Neural progenitor cell (in vitro differentiated cells): Measurements from ENCODE around the gene SLC10A1. TPM values are rescaled to one million over a fixed set of nuclear protein-coding genes. Genes with fewer than 3 reads are reported as not detected.

Source experiments
- DNase-seq: peaks from one replicate; pipeline ENCODE4 v3.0.0-alpha.2; 2016; ENCODE audit warnings: low spot score
- H2AFZ ChIP-seq: fragments of 200-600 bp; sonication (generic); replicated peaks from 2 replicates; pipeline ENCODE4 v1.6.1; 2016; ENCODE audit warnings: antibody characterized with exemption
- H3F3A ChIP-seq: fragments of 200-600 bp; sonication (generic); 2 replicates; pipeline ENCODE4 v1.6.1; 2016; ENCODE audit warnings: antibody characterized with exemption, low read depth
- H3K27ac ChIP-seq: fragments of 200-600 bp; sonication (generic); 2 replicates; pipeline ENCODE4 v1.5.1; 2016; ENCODE audit warnings: mild to moderate bottlenecking
- H3K27me3 ChIP-seq: fragments of 200-600 bp; sonication (generic); 2 replicates; pipeline ENCODE4 v1.6.1; 2016; ENCODE audit warnings: mild to moderate bottlenecking, moderate library complexity
- H3K36me3 ChIP-seq: fragments of 200-600 bp; sonication (generic); 2 replicates; pipeline ENCODE4 v1.5.1; 2016
- H3K4me1 ChIP-seq: fragments of 200-600 bp; sonication (generic); 2 replicates; pipeline ENCODE4 v1.6.1; 2016; ENCODE audit warnings: mixed run types
- H3K4me2 ChIP-seq: fragments of 200-600 bp; sonication (generic); 2 replicates; pipeline ENCODE4 v1.6.1; 2016
- H3K4me3 ChIP-seq: fragments of 200-600 bp; sonication (generic); 2 replicates; pipeline ENCODE4 v1.5.1; 2016
- H3K79me2 ChIP-seq: fragments of 200-600 bp; sonication (generic); 2 replicates; pipeline ENCODE4 v1.6.1; 2016; ENCODE audit warnings: low read depth
- H3K9ac ChIP-seq: fragments of 200-600 bp; sonication (generic); 2 replicates; pipeline ENCODE4 v1.6.1; 2016
- H3K9me3 ChIP-seq: fragments of 200-600 bp; sonication (generic); 2 replicates; pipeline ENCODE4 v1.5.1; 2016; ENCODE audit warnings: low read depth
- H4K20me1 ChIP-seq: fragments of 200-600 bp; sonication (generic); 2 replicates; pipeline ENCODE4 v1.6.1; 2016; ENCODE audit warnings: low read depth
- H3K27ac Mint-ChIP-seq: 3 replicates; pipeline ENCODE4 v1.8.0; 2021; ENCODE audit warnings: mixed read lengths
- H3K27me3 Mint-ChIP-seq: 2 replicates; pipeline ENCODE4 v1.8.0; 2022; ENCODE audit warnings: low read depth, mild to moderate bottlenecking, inconsistent platforms, moderate library complexity, mixed read lengths; ENCODE audit not compliant: insufficient read depth
- H3K36me3 Mint-ChIP-seq: 3 replicates; pipeline ENCODE4 v1.8.0; 2021; ENCODE audit warnings: mixed read lengths
- H3K4me1 Mint-ChIP-seq: 3 replicates; pipeline ENCODE4 v1.8.0; 2021; ENCODE audit warnings: mixed read lengths
- H3K4me3 Mint-ChIP-seq: 3 replicates; pipeline ENCODE4 v1.8.0; 2021; ENCODE audit warnings: mild to moderate bottlenecking, moderate library complexity, mixed read lengths
- H3K9me3 Mint-ChIP-seq: 3 replicates; pipeline ENCODE4 v1.8.0; 2020; ENCODE audit warnings: mixed read lengths
- CTCF ChIP-seq: fragments of 200-600 bp; sonication (generic); IDR thresholded peaks from 2 replicates; pipeline ENCODE4 v1.5.1; 2017; ENCODE audit warnings: antibody characterized with exemption, mild to moderate bottlenecking
- EZH2 ChIP-seq: fragments of 200-600 bp; sonication (generic); IDR thresholded peaks from 2 replicates; pipeline ENCODE4 v1.6.1; 2017; ENCODE audit warnings: antibody characterized with exemption, mild to moderate bottlenecking, moderate library complexity
- EZH2phosphoT487 ChIP-seq: fragments of 200-600 bp; sonication (generic); IDR thresholded peaks from 2 replicates; pipeline ENCODE4 v1.6.1; 2017; ENCODE audit warnings: antibody characterized with exemption
- total RNA-seq: library from RNA; depleted of rRNA; stranded (reverse); fragments of >200 nt; gene quantifications from 2 replicates; pipeline ENCODE4 v1.2.3, GENCODE V29; 2015; ENCODE audit warnings: low replicate concordance

The SLC10A1 gene
- total RNA-seq, 1 donor from 2014 or later, result not detected

GRCh38 chr14:69773571-69774276, 23.3 kb downstream of the SLC10A1 start:
- Histone ChIP-seq H3K79me2 (peaks cover 43% of the 10 kb centered on the region), H3K36me3 (peaks cover 48% of the 10 kb centered on the region), H3K27me3 (no peaks in the 10 kb centered on the region), H3K4me2 (no peak overlapping the region), H4K20me1 (peaks cover 39% of the 10 kb centered on the region), H3F3A (peaks cover 89% of the 10 kb centered on the region), H3K9me3 (no peaks in the 10 kb centered on the region), H3K27ac (peak overlapping the region; percentile 2), H3K4me3 (no peak overlapping the region), H3K4me1 (peaks cover 14% of the 10 kb centered on the region), H2AFZ (no peak overlapping the region), H3K9ac (no peak overlapping the region)
- H3K4me3 Mint-ChIP-seq, result no peak overlapping the region
- TF ChIP-seq EZH2 (no peak), CTCF (no peak), EZH2phosphoT487 (no peak)
- H3K9me3 Mint-ChIP-seq, result no peaks in the 10 kb centered on the region
- H3K27ac Mint-ChIP-seq, result no peak overlapping the region
- peaks cover 11% of the 10 kb centered on the region for H3K4me1 Mint-ChIP-seq
- DNase-seq, result no peak
- peaks cover 9% of the 10 kb centered on the region for H3K27me3 Mint-ChIP-seq
- H3K36me3 Mint-ChIP-seq, result peaks cover 63% of the 10 kb centered on the region

- H3K9me3 Mint-ChIP-seq, result no peaks in the 10 kb centered on the region
- no peak overlapping the region for H2AFZ ChIP-seq
- peaks cover 56% of the 10 kb centered on the region for H3K36me3 ChIP-seq
- no peak overlapping the region for H3K4me3 ChIP-seq
- no peak for TF ChIP-seq EZH2
- no peak for TF ChIP-seq CTCF
- no peak for TF ChIP-seq EZH2phosphoT487
- no peak overlapping the region for H3K27ac ChIP-seq
- peaks cover 85% of the 10 kb centered on the region for H3F3A ChIP-seq
- peaks cover 56% of the 10 kb centered on the region for H3K79me2 ChIP-seq
- peak overlapping the region; percentile 38 for H3K4me3 Mint-ChIP-seq
- peaks cover 9% of the 10 kb centered on the region for H3K27me3 Mint-ChIP-seq
- peaks cover 19% of the 10 kb centered on the region for H3K4me1 Mint-ChIP-seq
- DNase-seq, result no peak
- peaks cover 49% of the 10 kb centered on the region for H4K20me1 ChIP-seq
- H3K9ac ChIP-seq, result no peak overlapping the region
- H3K4me2 ChIP-seq, result no peak overlapping the region
- H3K27me3 ChIP-seq, result no peaks in the 10 kb centered on the region
- H3K27ac Mint-ChIP-seq, result no peak overlapping the region
- H3K36me3 Mint-ChIP-seq, result peaks cover 72% of the 10 kb centered on the region
- no peaks in the 10 kb centered on the region for H3K9me3 ChIP-seq
- peaks cover 20% of the 10 kb centered on the region for H3K4me1 ChIP-seq
These were observed 24.7 kb downstream of the SLC10A1 start for GRCh38 chr14:69772082-69773017.

- Histone ChIP-seq H3K36me3 (peaks cover 56% of the 10 kb centered on the region), H3K27me3 (no peaks in the 10 kb centered on the region), H3F3A (peaks cover 86% of the 10 kb centered on the region), H3K4me3 (no peak overlapping the region), H3K4me2 (no peak overlapping the region), H3K4me1 (peaks cover 20% of the 10 kb centered on the region), H3K9me3 (no peaks in the 10 kb centered on the region), H3K27ac (no peak overlapping the region), H3K79me2 (peaks cover 61% of the 10 kb centered on the region), H3K9ac (no peak overlapping the region), H4K20me1 (peaks cover 42% of the 10 kb centered on the region), H2AFZ (no peak overlapping the region)
- peaks cover 9% of the 10 kb centered on the region for H3K27me3 Mint-ChIP-seq
- DNase-seq, result no peak
- H3K27ac Mint-ChIP-seq, result no peak overlapping the region
- no peak overlapping the region for H3K4me3 Mint-ChIP-seq
- no peaks in the 10 kb centered on the region for H3K9me3 Mint-ChIP-seq
- H3K4me1 Mint-ChIP-seq, result peaks cover 25% of the 10 kb centered on the region
- peaks cover 66% of the 10 kb centered on the region for H3K36me3 Mint-ChIP-seq
- TF ChIP-seq EZH2phosphoT487 (no peak), EZH2 (no peak), CTCF (no peak)
These were observed 25.9 kb downstream of the SLC10A1 start for GRCh38 chr14:69771136-69771535.
